GM19455 (cell line): Measurements from ENCODE around the gene TSPAN14.

ENCODE experiments used
- ATAC-seq: cut with Tn5 transposase; IDR thresholded peaks from one replicate; pipeline ENCODE4 v1.9.1; 2021; ENCODE audit not compliant: unreplicated experiment

TSPAN14 gene

DNA sequence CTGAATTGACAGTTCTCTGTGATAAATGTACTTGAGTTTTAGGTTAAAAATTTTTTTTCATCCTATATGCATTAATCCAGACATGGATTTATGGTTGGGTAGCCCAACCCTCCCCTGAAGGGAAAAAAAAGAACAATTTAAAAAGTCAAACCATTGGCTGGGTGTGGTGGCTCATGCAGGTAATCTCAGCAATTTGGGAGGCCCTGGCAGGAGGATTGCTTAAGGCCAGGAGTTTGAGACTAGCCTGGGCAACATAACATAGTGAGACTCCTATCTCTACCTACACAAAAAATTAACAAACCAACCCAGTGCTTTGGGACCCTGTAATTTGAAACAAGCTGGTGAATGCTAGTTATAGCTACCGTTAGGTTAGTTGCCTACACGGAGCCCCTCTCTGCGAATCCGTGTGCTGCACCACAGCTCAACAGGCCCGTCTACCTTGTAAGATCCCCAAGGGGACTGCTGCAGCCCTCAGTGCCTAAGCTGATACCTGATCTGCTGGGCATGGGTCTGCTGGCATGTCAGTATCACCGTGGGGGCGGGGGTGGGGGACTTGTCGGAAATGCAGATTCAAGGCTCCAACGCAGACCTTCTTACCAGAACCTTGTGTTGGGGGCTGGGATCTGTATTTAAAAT, 32.8 kb downstream of the TSPAN14 start:
- ATAC-seq, result no peak

DNA sequence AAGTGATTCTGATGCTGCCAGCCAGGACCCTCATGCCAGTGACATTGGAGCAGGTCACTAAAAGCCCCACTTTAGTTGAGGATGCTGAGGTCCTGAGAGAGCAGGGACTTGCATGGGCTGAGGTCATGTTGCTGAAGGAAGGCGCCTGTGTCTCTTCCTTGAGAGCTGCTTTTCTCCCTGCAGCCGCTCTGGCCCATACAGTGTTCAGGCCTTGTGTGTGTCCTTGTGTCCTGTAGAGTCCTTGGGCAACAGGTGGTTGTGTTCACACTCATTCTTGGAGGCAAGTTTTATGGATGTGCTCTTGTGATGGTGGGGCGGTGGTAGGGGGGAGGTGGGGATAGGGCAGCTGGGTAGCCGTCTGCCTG, 33.3 kb downstream of the TSPAN14 start:
- ATAC-seq, result no peak

DNA sequence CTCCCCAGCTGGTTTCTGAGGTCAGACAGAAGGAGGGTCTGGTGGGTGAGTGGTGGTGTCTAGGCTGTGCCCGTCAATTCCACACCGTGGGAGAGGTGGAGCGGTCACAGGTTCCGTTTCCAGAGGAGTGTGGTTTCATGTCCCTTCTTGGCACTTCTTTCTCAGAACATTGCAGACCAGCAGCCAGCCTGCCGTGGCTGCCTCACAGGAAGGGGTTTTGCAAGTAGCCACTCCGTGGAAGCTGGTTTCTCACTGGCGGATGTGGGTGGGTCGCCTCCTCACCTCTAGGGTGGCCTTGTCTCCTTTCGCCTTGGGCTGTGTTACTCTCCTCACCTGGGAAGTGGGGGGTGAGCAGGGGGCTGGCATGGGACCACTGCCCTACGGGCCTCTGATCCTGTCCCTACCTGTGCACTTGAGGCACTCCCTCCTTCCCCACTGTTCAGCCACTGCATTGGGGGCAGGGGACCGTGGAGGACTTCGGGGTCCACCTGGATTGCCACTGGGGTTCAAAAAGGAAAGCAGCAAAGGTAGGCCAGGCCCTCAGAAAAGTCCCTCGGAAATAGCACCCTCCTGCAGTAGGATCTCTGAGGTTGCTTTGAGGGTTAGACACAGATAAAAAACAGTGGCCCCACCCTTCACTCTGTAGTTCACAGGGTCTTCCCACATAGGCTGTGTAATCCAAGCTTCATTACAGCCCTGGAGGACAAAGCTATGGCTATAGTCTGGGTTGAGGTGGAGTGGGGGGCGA, 33.9 kb downstream of the TSPAN14 start:
- no peak for ATAC-seq

DNA sequence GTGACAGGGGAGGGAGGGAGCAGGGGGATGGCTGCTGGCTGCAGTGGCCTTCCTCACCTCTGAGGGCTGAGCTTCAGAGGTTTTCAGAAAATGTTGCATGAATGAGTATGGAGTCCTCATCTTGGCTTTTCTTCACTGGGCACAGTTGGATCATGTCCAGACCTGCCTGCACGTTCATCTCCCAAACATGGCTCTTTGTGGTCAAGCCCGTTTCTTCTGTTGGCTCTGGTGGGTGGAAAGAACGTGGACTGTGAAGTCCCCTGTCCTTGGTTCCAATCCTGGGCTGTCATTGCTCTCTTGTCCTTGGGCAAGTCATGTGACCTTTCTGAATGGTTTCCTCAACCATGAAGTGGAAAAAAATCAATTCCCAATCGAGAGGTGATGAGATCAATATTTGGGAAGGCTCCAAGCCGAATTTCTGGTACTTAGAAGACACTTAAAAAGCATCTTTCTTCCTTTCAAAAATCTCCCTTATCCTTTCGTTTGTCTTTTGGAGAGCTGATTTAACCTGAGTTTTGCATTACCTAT, 34.5 kb downstream of the TSPAN14 start:
- ATAC-seq, result no peak

DNA sequence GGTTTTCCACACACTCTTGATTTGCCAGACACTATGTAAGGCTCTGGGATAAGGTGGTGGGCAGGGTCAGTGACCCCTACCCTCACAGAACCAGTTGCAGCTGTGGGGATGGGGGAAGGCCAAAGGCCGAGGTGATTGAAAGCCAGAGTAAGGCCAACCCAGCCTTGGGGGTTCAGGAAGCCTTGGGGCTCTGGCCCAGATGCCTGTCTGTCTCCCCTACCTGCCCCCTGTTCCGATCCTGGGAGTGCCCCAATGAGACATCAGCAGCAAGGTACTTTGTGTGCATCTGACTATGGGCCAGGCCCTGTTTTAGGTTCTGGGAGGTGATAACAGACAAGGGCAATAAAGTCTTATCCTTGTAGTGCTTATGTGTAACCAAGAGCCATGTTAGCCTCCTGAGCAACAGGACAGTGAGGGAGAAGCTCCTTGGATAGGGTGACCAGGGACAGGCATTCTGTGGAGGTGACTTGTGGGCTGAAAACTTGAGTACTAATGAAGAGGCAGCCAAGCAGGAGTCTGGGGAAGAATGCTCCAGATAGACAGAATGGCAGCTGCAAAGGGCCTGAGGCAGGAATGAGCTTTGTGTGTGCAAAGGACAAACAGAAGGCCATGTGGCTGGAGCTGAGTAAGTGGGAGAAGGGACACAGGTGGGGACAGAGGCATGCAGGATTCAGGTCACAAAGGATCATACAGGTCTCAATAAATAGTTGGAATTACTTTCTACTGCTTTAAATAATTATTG, 35.4 kb downstream of the TSPAN14 start:
- no peak for ATAC-seq

DNA sequence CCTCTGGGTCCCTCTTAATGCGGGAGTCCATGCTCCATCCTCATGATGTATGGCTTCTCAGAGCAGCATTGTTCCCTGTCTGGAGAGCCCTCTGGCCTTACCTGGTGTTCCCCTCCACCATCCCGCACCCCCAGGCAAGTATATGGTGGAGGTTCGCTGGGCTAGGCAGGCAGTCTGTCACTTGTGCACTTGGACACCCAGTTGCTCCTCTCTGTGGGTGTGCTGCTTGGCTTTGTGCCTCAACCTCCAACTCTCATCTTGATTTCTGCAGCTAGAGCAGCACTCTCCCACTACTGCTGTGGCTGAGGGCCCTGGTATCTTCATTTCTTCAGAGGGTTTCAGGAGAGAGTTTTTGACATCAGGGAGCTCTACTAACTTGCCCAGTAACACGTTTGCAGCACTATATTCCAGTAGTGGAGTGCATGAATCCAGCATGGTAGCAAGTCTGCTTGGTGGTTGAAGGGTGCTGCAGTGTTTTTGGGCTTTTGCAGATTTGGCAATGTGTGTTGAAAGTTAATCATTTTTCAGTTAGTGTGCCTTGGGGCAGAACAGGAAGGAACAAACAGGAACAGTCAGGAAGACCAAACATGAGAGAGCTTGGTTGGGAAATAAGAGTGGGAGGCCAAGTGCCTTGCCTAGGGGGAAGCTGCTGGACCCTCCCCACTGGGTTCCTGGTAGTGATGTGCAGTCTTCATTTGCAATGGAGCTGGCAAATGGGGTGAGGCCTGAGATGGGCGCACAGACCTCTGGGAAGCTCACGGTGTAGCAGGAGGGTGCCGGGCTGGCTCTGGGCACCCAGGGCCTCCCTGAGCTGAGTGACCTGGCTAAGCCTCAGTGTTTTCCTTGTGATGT, 37.4 kb downstream of the TSPAN14 start:
- ATAC-seq, result no peak

DNA sequence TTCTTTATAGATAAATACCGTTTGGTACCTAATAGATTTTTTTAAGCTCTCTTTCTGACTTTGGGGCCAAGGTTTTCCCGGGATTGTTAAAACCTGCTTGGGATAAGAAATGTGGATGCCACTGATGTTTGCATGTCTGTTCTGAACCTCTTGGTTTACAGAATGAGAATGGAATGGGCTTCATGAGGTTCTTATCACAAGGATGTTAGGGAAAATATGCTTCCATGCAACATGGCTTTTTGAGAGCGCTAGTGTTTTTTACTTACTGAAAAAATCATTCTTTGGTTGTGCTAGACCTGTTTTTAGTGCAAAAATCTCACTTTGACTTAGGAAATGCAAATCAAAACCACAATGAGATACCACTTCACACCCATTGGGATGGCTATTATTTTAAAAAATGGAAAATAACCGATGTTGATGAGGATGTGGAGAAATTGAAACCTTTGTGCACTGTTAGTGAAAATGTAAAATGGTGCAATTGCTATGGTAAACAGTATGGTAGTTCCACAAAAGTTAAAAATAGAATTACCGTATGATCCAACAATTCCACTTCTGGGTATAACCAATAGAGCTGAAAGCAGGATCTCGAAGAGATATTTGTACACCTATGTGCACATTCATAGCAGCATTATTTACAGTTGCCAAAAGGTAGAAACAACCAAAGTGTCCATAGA, 38.9 kb downstream of the TSPAN14 start:
- ATAC-seq, result peak; percentile 21

DNA sequence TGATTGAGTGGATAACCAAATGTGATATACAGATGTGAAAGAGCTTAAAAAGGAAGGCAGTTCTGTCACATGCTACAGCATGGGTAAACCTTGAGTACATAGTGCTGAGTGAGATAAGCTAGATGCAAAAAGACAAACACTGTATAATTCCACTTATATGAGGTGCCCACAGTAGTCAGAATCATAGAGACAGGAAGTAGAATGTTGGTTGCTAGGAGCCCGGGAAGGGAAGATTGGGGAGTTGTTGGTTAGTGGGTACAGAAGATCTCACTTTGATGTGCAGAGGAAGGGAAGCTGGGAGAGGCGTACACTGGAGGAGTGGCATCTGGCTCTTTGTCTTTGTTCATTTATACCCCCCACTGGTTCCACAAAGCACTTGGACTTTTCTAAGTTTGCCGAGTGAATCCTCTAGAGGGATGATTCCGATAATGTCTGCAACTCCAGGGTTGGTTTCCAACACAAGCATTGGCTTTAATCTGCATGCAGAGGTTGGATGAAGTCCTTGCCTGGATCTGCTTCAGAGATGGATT, 39.5 kb downstream of the TSPAN14 start:
- peak; percentile 60 for ATAC-seq

DNA sequence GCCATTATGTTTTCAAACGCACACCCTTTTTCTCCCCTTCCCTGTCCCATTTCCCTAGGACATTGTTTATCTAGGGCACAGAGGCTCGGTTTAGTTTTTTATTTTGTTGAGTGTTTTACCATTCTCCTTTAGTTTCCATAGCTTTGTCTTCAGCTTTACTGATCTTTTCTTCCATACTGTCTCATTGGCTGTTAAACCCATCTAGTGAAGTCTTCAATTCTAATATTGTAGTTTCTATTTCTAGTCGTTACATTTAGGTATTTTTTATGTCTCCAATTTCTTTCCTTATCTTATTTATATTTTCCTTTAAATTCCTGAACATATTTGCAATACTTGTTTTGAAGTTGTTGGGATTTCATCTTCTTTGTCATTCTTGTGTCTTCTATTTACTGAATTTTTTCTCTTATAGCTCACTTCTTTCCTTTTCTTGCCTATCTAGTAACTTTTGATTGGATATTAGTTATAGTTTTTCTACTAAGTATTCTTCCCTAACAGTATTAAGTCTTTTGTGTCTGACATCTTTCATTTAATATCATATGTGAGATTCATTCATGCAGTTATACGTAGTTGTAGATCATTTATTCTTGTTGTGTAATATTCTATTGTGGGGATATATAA, 42.6 kb downstream of the TSPAN14 start:
- no peak for ATAC-seq

DNA sequence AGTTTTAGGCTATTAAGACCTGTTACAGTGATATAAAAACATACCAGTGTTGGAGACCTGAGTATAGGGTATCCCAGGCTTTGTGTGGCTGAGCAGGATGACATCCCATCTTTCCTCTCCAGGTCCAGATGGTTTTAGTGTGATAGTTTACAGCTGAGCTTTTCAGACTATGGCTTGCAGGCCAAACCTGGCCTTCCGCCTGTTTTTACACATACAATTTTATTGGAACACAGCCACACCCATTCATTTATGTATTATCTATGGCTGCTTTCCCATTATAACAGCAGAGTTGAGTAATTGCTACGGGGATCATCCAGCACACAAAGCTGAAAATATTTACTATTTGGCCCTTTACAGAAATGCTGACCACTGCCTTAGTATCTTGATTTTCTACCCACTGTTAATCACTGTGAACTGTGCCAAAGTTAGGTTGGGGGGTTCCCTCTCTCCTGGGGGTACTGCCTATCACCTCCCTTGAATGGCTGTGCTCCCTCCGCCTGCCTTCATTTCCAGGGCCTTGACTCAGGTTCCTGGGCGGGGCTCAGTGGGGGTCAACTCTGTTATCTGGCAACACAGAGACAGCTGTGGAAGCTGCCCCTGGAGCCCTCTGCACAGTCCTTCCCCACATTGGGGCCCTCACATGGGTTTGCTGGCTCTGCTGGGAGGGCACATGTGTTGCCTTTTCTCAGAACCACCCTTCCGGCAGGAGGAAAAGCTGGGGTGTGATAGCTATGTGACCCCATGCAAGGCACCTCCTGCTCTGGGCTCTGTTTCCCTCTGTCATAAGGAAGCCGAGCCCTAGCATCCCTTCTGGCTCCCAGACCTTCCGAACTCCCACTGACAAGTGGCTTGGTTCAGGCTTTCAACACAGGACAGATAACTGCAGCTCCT, 43.3 kb downstream of the TSPAN14 start:
- no peak for ATAC-seq

DNA sequence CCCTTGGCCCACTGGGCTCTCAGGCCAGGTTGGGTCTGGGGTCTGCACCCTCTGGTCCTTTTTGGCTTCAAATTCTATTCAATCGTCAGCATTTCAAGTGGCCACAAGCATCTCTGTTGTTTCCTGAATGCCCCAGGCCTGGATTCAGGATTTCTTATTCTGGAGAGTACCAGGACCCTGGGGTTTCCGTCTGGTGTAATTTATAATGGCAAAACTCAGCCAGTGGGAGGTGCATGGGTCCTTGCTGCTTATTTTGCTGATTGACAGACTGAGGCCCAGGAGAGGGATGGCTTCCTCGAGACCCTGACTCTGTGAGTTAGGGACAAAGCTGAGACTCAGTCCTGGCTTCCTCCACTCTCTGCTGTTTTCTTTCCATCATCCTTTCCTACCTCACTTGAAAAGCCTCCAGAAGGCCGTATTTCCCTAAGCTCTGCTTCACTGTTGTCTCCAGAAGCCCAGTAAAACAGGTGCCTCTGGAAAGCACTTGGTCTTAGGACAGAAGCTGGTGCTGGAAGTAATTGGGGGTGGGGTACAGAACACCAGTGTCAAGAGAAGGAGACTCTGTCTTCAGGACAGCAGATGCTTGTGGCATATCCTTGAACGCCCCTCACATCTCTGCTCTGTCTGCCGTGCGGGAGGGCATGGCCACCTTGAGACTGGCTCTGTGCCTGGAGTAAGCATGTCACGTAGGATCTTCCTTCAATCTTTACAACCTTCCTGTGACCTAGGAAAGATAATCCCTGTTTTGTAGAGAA, 44.1 kb downstream of the TSPAN14 start:
- no peak for ATAC-seq

DNA sequence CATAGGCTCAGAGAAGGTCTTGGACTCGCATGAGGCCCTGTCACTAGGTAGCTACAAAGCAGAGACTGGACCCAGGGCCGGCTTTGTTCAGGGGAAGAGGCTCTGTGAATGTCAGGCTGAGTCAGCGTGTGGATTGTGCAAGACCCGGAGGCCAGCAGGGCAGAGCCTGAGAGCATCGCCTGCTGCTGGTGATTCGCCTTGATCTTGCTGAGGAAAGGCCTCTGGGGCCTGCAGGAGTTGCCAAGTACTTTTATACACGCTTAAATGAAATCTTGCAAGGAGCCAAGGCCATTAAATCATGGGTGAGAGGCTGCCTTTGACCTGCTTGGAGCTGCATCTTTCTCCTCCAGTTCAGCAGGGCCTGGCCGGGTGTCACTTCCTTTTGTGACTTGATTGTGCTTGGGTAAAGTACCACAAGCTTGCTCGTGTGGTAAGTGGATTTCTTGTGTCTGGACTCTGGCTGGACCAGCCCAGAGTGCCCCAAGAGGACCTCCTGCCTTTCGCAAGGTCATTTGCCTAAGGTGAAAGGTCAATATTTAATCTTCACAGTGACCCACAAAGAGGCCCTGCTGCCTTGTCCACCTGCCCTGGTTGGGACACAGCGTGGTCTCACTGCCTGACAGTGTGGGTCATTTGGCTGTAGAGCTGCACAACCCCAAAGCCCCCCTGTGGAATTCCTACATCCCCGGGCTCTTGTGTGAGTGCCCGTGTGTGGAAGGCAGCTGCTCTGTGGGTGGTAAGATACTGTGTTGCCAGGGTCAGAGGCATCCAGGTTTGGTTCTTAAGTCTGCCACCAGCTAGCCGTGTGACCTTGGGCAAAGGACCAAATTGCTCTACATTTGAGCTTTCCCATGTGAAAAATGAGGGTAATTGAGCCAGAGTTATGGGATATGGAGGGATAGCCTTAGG, 45.0 kb downstream of the TSPAN14 start:
- no peak for ATAC-seq

DNA sequence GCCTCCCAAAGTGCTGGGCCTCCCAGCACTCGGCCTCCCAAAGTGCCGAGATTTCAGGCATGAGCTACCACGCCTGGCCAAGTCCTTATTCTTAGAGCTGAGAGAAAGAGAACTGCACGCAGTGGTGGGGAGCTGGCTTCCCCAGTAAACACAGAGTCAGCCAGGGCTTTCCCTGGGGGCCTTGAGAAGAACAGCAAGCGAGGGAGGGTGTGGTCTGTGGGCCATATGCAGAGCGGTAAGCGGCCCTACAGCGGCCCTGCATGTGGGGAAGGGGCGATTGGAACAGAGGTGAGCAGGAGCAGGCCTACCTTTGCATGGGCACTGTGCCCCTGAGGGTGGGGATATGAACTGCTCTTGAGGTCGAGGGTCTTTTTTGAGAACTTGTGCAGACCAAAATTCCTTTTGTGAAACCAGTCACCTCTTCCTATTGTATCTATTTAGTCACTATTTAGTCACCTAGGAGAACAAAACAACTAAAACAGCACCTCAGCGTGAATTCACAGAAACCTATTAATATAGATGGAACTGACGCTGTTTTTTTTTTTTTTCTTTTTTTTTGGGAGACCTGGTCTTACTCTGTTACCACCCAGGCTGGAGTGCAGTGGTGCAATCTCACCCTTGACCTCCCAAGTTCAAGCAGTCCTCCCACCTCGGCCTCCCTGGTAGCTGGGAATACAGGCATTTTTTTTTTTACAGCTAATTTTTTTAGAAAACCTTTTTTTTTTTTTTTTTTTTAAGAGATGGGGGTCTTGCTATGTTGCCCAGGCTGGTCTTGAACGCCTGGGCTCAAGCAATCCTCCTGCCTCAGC, 46.7 kb downstream of the TSPAN14 start:
- ATAC-seq, result no peak

DNA sequence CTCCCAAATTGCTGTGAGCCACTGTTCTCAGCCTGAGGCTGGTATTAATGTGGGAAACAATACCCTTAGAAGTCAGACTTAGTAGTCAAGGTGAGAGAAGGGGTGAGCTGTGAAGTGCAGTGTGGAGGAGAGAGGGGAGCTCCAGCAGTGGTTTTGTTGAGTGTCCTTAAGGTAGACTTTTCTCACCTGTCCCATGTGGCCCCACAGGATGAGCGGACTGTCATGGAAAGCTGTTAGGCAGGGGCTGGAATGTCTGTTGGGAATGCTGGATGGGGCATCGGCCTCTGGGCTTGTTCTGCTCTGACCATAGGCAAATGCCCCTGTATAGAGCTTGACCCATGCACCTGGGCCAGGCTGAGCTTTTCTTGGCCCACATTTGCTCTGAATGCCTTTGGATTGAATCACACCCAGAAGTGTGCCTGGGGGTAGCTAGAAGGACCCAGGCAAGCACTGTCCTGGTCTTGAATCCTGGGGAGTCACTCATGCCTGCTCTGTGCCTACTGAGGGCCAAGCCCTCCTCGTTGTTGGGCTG, 47.3 kb downstream of the TSPAN14 start:
- no peak for ATAC-seq

DNA sequence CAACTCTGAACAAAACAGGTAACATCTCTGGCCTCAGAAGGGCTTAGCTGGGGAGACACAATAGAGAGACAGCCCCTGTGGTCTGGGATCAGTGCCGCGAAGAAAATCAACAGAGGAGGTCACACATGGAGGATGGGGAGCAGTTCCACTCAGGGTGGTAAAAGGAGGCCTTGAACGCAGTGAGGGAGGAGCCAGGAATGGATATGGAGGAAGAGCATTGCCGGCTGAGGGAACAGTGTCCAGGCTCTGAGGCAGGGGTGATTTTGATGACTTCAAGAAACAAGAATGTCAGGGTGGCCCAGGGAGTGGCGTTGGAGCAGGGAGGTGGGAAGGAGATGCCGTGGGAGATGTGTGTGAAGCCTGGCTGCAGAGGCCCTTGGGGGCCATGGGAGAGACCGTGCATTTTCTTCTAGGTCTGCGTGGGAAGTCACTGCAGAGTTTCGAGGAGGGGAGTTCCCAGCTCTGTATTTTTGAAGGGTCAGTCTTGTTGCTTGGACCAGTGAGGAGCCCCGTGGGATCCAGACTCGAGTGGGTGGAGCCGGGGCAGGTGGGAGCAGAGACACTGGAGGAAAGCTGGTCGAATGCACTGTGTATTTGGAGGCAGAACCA, 47.9 kb downstream of the TSPAN14 start:
- ATAC-seq, result no peak
